IMR-90 (cell line): ENCODE data around the gene DNASE1L1. TPM values are rescaled to one million over a fixed set of nuclear protein-coding genes. Genes with fewer than 3 reads are reported as not detected.

Source experiments
- ATAC-seq: fragments of 200-7000 bp; cut with Tn5 transposase; 2 replicates; pipeline ENCODE4 v1.9.1; 2020; ENCODE audit warnings: low read depth, mild to moderate bottlenecking, moderate library complexity
- BruUV-seq: library from RNA; stranded (reverse); fragments of 400-500 nt; replicated peaks from 2 replicates; lab custom pipeline; 2021; lab: Mats Ljungman, UMichigan
- CTCF ChIA-PET: fragments of 300-600 bp; formaldehyde crosslinking; extraction: SDS; loops from one replicate; lab custom pipeline; 2021; ENCODE audit warnings: antibody characterized with exemption; lab: Yijun Ruan, JAX
- POLR2A ChIA-PET: fragments of 300-600 bp; sonication (Branson Sonifier 250); formaldehyde crosslinking; loops from one replicate; lab custom pipeline; 2022; ENCODE audit warnings: antibody characterized with exemption; ENCODE audit not compliant: unreplicated experiment; lab: Charles Lee
- DNase-seq: peaks from one replicate; pipeline ENCODE4 v3.0.0; 2013
- H2AFZ ChIP-seq: replicated peaks from 2 replicates; pipeline ENCODE3; 2013; ENCODE audit warnings: low read length, mild to moderate bottlenecking; ENCODE audit not compliant: poor library complexity
- H2AK5ac ChIP-seq: 2 replicates; pipeline ENCODE4 v1.6.1; 2013; ENCODE audit warnings: low read depth, low read length, inconsistent platforms
- H2AK9ac ChIP-seq: replicated peaks from 2 replicates; pipeline ENCODE3; 2013; ENCODE audit warnings: mild to moderate bottlenecking, low read depth, low read length, moderate library complexity; ENCODE audit not compliant: poor library complexity
- H2BK120ac ChIP-seq: 2 replicates; pipeline ENCODE4 v1.6.1; 2013; ENCODE audit warnings: low read depth, low read length, inconsistent platforms
- H2BK15ac ChIP-seq: 3 replicates; pipeline ENCODE4 v1.6.1; 2013; ENCODE audit warnings: low read depth, low read length, inconsistent platforms
- H2BK20ac ChIP-seq: 2 replicates; pipeline ENCODE4 v1.6.1; 2013; ENCODE audit warnings: low read depth, mild to moderate bottlenecking, inconsistent platforms, low read length, moderate library complexity
- H2BK5ac ChIP-seq: 2 replicates; pipeline ENCODE4 v1.6.1; 2013; ENCODE audit warnings: mild to moderate bottlenecking, low read depth, low read length, inconsistent platforms; ENCODE audit not compliant: poor library complexity, severe bottlenecking
- H3K14ac ChIP-seq: replicated peaks from 2 replicates; pipeline ENCODE4 v1.6.1; 2013; ENCODE audit warnings: low read depth, low read length, inconsistent platforms
- H3K18ac ChIP-seq: 2 replicates; pipeline ENCODE4 v1.6.1; 2013; ENCODE audit warnings: low read depth, low read length, control low read depth
- H3K23ac ChIP-seq: 2 replicates; pipeline ENCODE4 v1.6.1; 2013; ENCODE audit warnings: low read depth, low read length, inconsistent platforms
- H3K27ac ChIP-seq: 2 replicates; pipeline ENCODE4 v1.5.1; 2013; ENCODE audit warnings: mild to moderate bottlenecking, control low read depth, low read length; ENCODE audit not compliant: insufficient read depth
- H3K27me3 ChIP-seq: 2 replicates; pipeline ENCODE4 v1.6.1; 2013; ENCODE audit warnings: low read length; ENCODE audit not compliant: control insufficient read depth, insufficient read depth
- H3K36me3 ChIP-seq: 2 replicates; pipeline ENCODE4 v1.6.1; 2013; ENCODE audit warnings: low read length, mixed read lengths; ENCODE audit not compliant: control insufficient read depth, insufficient read depth
- H3K4ac ChIP-seq: 2 replicates; pipeline ENCODE4 v1.6.1; 2013; ENCODE audit warnings: low read depth, low read length, inconsistent platforms
- H3K4me1 ChIP-seq: 2 replicates; pipeline ENCODE4 v1.6.1; 2013; ENCODE audit warnings: low read length, mixed read lengths; ENCODE audit not compliant: control insufficient read depth, insufficient read depth
- H3K4me2 ChIP-seq: 2 replicates; pipeline ENCODE4 v1.6.1; 2013; ENCODE audit warnings: low read depth, mild to moderate bottlenecking, control low read depth, low read length, moderate library complexity
- H3K4me3 ChIP-seq: 2 replicates; pipeline ENCODE4 v1.5.1; 2013; ENCODE audit warnings: low read depth, mild to moderate bottlenecking, control low read depth, low read length, moderate library complexity; ENCODE audit not compliant: insufficient read depth
- H3K56ac ChIP-seq: 2 replicates; pipeline ENCODE4 v1.6.1; 2013; ENCODE audit warnings: low read length, inconsistent platforms; ENCODE audit not compliant: insufficient read depth; ENCODE audit errors: extremely low read depth
- H3K79me1 ChIP-seq, 2 experiments: 2 replicates each; pipeline ENCODE4 v1.6.1; 2013; ENCODE audit warnings: low read length in 2 of 2, inconsistent platforms in 1 of 2, low read depth in 1 of 2
- H3K9ac ChIP-seq: 2 replicates; pipeline ENCODE4 v1.6.1; 2013; ENCODE audit warnings: low read depth, low read length, control low read depth
- H3K9me1 ChIP-seq: 2 replicates; pipeline ENCODE4 v1.6.1; 2013; ENCODE audit warnings: low read length, inconsistent platforms; ENCODE audit not compliant: insufficient read depth
- H3K9me3 ChIP-seq: 2 replicates; pipeline ENCODE4 v1.6.1; 2013; ENCODE audit warnings: low read length; ENCODE audit not compliant: control insufficient read depth, insufficient read depth
- H4K20me1 ChIP-seq: 2 replicates; pipeline ENCODE4 v1.6.1; 2013; ENCODE audit warnings: low read length, inconsistent platforms; ENCODE audit not compliant: insufficient read depth
- H4K5ac ChIP-seq: 2 replicates; pipeline ENCODE4 v1.6.1; 2013; ENCODE audit warnings: mild to moderate bottlenecking, low read depth, low read length, control low read depth
- H4K8ac ChIP-seq, 2 experiments: 2 replicates each; pipeline ENCODE4 v1.6.1; 2013; ENCODE audit warnings: low read depth in 2 of 2, low read length in 2 of 2, control low read depth in 1 of 2, inconsistent platforms in 1 of 2
- H4K91ac ChIP-seq: 2 replicates; pipeline ENCODE4 v1.6.1; 2013; ENCODE audit warnings: low read depth, low read length, inconsistent platforms; ENCODE audit not compliant: insufficient read depth
- BHLHE40 ChIP-seq: fragments of 150-350 bp; IDR thresholded peaks from 2 replicates; pipeline ENCODE4 v1.6.1; 2016; ENCODE audit warnings: mild to moderate bottlenecking, low read depth, low read length
- CEBPB ChIP-seq: IDR thresholded peaks from 2 replicates; pipeline ENCODE4 v1.6.1; 2012; ENCODE audit warnings: low read depth, low read length, improper control_type of control experiment
- CHD1 ChIP-seq: IDR thresholded peaks from 2 replicates; pipeline ENCODE4 v1.6.1; 2012; ENCODE audit warnings: low read depth, low read length, improper control_type of control experiment
- CTCF ChIP-seq: conservative IDR thresholded peaks from 2 replicates; pipeline ENCODE4 v1.5.1; 2012; ENCODE audit warnings: mild to moderate bottlenecking, low read depth, low read length, improper control_type of control experiment
- ELK1 ChIP-seq: fragments of 150-350 bp; IDR thresholded peaks from 2 replicates; pipeline ENCODE4 v1.6.1; 2016; ENCODE audit warnings: low read depth, mild to moderate bottlenecking, low read length, moderate library complexity, borderline replicate concordance
- FOS ChIP-seq: fragments of 150-350 bp; IDR thresholded peaks from 2 replicates; pipeline ENCODE4 v1.6.1; 2016; ENCODE audit warnings: low read depth, low read length
- MAFK ChIP-seq: IDR thresholded peaks from 2 replicates; pipeline ENCODE4 v1.6.1; 2012; ENCODE audit warnings: low read depth, low read length, improper control_type of control experiment
- MAZ ChIP-seq: IDR thresholded peaks from 2 replicates; pipeline ENCODE4 v1.6.1; 2012; ENCODE audit warnings: low read depth, mild to moderate bottlenecking, low read length, improper control_type of control experiment, moderate library complexity, borderline replicate concordance
- MXI1 ChIP-seq: IDR thresholded peaks from 2 replicates; pipeline ENCODE4 v1.6.1; 2012; ENCODE audit warnings: low read depth, mild to moderate bottlenecking, low read length, moderate library complexity, borderline replicate concordance
- NFE2L2 ChIP-seq: fragments of 150-350 bp; IDR thresholded peaks from 2 replicates; pipeline ENCODE4 v1.6.1; 2016; ENCODE audit warnings: low read depth, mild to moderate bottlenecking, low read length
- POLR2A ChIP-seq: IDR thresholded peaks from 2 replicates; pipeline ENCODE4 v1.6.1; 2012; ENCODE audit warnings: mild to moderate bottlenecking, low read depth, low read length
- RAD21 ChIP-seq: IDR thresholded peaks from 2 replicates; pipeline ENCODE4 v1.6.1; 2012; ENCODE audit warnings: low read length, improper control_type of control experiment
- RFX5 ChIP-seq: IDR thresholded peaks from 2 replicates; pipeline ENCODE4 v1.8.0; 2012; ENCODE audit warnings: low read depth, mild to moderate bottlenecking, low read length, moderate library complexity
- SMC3 ChIP-seq: fragments of 150-350 bp; IDR thresholded peaks from 2 replicates; pipeline ENCODE4 v1.6.1; 2016; ENCODE audit warnings: low read depth, mild to moderate bottlenecking, antibody characterized with exemption, low read length, moderate library complexity
- USF2 ChIP-seq: fragments of 150-350 bp; IDR thresholded peaks from 2 replicates; pipeline ENCODE4 v1.6.1; 2017; ENCODE audit warnings: mild to moderate bottlenecking, antibody characterized with exemption, low read length, low read depth
- WGBS, 2 experiments: methylation state at CpG; one replicate each; pipeline versions ENCODE4 v1.1.5 to v1.1.7; 2013; ENCODE audit warnings: missing lambda C conversion rate in 2 of 2; ENCODE audit not compliant: insufficient read length in 1 of 2; ENCODE audit errors: extremely low coverage in 2 of 2; 5-methylcytosine and 5-hydroxymethylcytosine counted together
- dilution Hi-C: fragments of 300-500 bp; cut with HindIII; formaldehyde crosslinking; loops from one replicate; pipeline ENCODE4 v1.14.3; 2018; ENCODE audit warnings: low sequenced_read_pairs; ENCODE audit not compliant: unreplicated experiment
- in situ Hi-C: fragments of 300-500 bp; cut with MboI; formaldehyde crosslinking; loops from 3 replicates; pipeline ENCODE4 v1.14.3; 2019; ENCODE audit warnings: low sequenced_read_pairs, inconsistent platforms, mixed read lengths
- intact Hi-C: fragments of 100-400 bp; cut with micrococcal nuclease; formaldehyde crosslinking; loops from 2 replicates; pipeline ENCODE4 v1.10.0; 2022
- polyA plus RNA-seq, 3 experiments: library from polyadenylated mRNA; depleted of rRNA; stranded (reverse); fragments of >200 nt; gene quantifications; 2 replicates each; pipeline ENCODE4 v1.2.3, GENCODE V29; 2012; ENCODE audit warnings: low replicate concordance in 1 of 3
- total RNA-seq: library from RNA; depleted of rRNA; stranded (reverse); fragments of >200 nt; gene quantifications from 2 replicates; pipeline ENCODE4 v1.2.3, GENCODE V29; 2012

DNASE1L1 gene
- total and polyA plus RNA-seq, 2 of the 4 experiments (the other 2 are of a cell fraction) = 51.4 to 55.5 TPM

GRCh38 chrX:154370300-154371016 lies 38.6 kb downstream of the DNASE1L1 start:
- WGBS, 2 experiments = 29% methylated on average over 41 of the region's 63 CpGs; no CpG with 5 or more reads in 1 of the 2 experiments
- H3K18ac ChIP-seq = peak overlapping the region; percentile 70
- ATAC-seq (no peak), DNase-seq (no peak)
- peak overlapping the region; percentile 73 for H4K5ac ChIP-seq
- peak overlapping the region; percentile 100 for H3K9ac ChIP-seq
- H3K56ac ChIP-seq = peak overlapping the region; percentile 99
- peak overlapping the region; percentile 68 for H3K4me2 ChIP-seq
- H2BK20ac ChIP-seq = no peak overlapping the region
- CTCF ChIA-PET = no interaction called here
- peak overlapping the region; percentile 98 for H2AK9ac ChIP-seq
- no peaks in the 10 kb centered on the region for H3K9me1 ChIP-seq
- peak overlapping the region; percentile 95 to 97 for H4K8ac ChIP-seq
- peak overlapping the region; percentile 99 for H3K27ac ChIP-seq
- peaks cover 9% of the 10 kb centered on the region for H3K4me1 ChIP-seq
- no TSS peak for BruUV-seq
- H2AFZ ChIP-seq = peak overlapping the region; percentile 13
- H3K79me1 ChIP-seq = peaks cover 0 to 13% of the 10 kb centered on the region in 2 experiments; a peak in 1 of 4 replicates
- in situ Hi-C loops (no loop called here), dilution Hi-C loops (no loop called here), intact Hi-C loops (loop anchor here (5.0 kb wide), 1 partner anchor 162 kb away; no protein-coding TSS in a partner anchor)
- peak overlapping the region; percentile 95 for H2AK5ac ChIP-seq
- peaks cover 43% of the 10 kb centered on the region for H3K36me3 ChIP-seq
- 0 out of 3 replicates have a peak overlapping the region, but pooled peaks have one; percentile 1 for H2BK15ac ChIP-seq
- H3K4ac ChIP-seq = peak overlapping the region; percentile 98
- no peaks in the 10 kb centered on the region for H3K9me3 ChIP-seq
- H4K20me1 ChIP-seq = peaks cover 56% of the 10 kb centered on the region
- peak overlapping the region; percentile 99 for H3K23ac ChIP-seq
- H3K14ac ChIP-seq = peak overlapping the region; percentile 92
- peak overlapping the region; percentile 94 for H2BK5ac ChIP-seq
- H3K27me3 ChIP-seq = no peaks in the 10 kb centered on the region
- H4K91ac ChIP-seq = peak overlapping the region; percentile 93
- peak overlapping the region; percentile 57 for H2BK120ac ChIP-seq
- POLR2A ChIA-PET = interaction anchor here (0.6 to 1.3 kb wide), 3 partner anchors 9 to 421 kb away, joined by 3 to 4 read pairs (median 3); partner anchors contain the start of genes EMD and RPL10
- H3K4me3 ChIP-seq = peak overlapping the region; percentile 95
- TF ChIP-seq MXI1 (no peak), NFE2L2 (no peak), MAZ (no peak), ELK1 (no peak), CEBPB (no peak), POLR2A (no peak), USF2 (no peak), RAD21 (no peak), FOS (no peak), CHD1 (no peak), BHLHE40 (no peak), CTCF (no peak), RFX5 (no peak), MAFK (no peak), SMC3 (no peak)
